MM.1S (cell line): Measurements from ENCODE around the gene EYA2.

Experiments used
- DNase-seq: peaks from one replicate; pipeline ENCODE4 v3.0.0-alpha.2; 2015
- H2AFZ ChIP-seq: fragments of 300-600 bp; sonication (generic); 2 replicates; pipeline ENCODE4 v1.6.0; 2016; ENCODE audit warnings: antibody characterized with exemption, low read length
- H3F3A ChIP-seq: fragments of 300-600 bp; sonication (generic); 2 replicates; pipeline ENCODE4 v1.6.1; 2016; ENCODE audit warnings: mild to moderate bottlenecking, antibody characterized with exemption, low read length, moderate library complexity, mixed read lengths; ENCODE audit not compliant: insufficient read depth
- H3K27ac ChIP-seq: fragments of 300-600 bp; sonication (generic); 2 replicates; pipeline ENCODE4 v1.5.1; 2016; ENCODE audit warnings: mild to moderate bottlenecking, low read length
- H3K27me3 ChIP-seq: fragments of 300-600 bp; sonication (generic); replicated peaks from 2 replicates; pipeline ENCODE4 v1.6.0; 2016; ENCODE audit warnings: low read length; ENCODE audit not compliant: insufficient read depth
- H3K36me3 ChIP-seq: fragments of 300-600 bp; sonication (generic); replicated peaks from 2 replicates; pipeline ENCODE4 v1.6.1; 2016; ENCODE audit warnings: mild to moderate bottlenecking, low read length, mixed read lengths; ENCODE audit not compliant: insufficient read depth
- H3K4me1 ChIP-seq: fragments of 300-600 bp; sonication (generic); 2 replicates; pipeline ENCODE4 v1.6.1; 2016; ENCODE audit warnings: low read length, mixed read lengths
- H3K4me2 ChIP-seq: fragments of 300-600 bp; sonication (generic); 2 replicates; pipeline ENCODE4 v1.6.0; 2016; ENCODE audit warnings: low read depth, low read length
- H3K4me3 ChIP-seq: fragments of 300-600 bp; sonication (generic); 2 replicates; pipeline ENCODE4 v1.5.1; 2016; ENCODE audit warnings: low read length, mixed read lengths
- H3K79me2 ChIP-seq: fragments of 300-600 bp; sonication (generic); 2 replicates; pipeline ENCODE4 v1.6.1; 2016; ENCODE audit warnings: mixed run types, low read length, mixed read lengths
- H3K9ac ChIP-seq: fragments of 300-600 bp; sonication (generic); 2 replicates; pipeline ENCODE4 v1.6.1; 2016; ENCODE audit warnings: low read length, mixed read lengths
- H3K9me2 ChIP-seq: fragments of 300-600 bp; sonication (generic); replicated peaks from 2 replicates; pipeline ENCODE4 v1.6.1; 2016; ENCODE audit warnings: mild to moderate bottlenecking, low read length, mixed read lengths; ENCODE audit not compliant: insufficient read depth
- H3K9me3 ChIP-seq: fragments of 300-600 bp; sonication (generic); replicated peaks from 2 replicates; pipeline ENCODE4 v1.6.1; 2016; ENCODE audit warnings: mild to moderate bottlenecking, low read length, mixed read lengths; ENCODE audit not compliant: insufficient read depth
- H4K20me1 ChIP-seq: fragments of 300-600 bp; sonication (generic); 2 replicates; pipeline ENCODE4 v1.6.1; 2016; ENCODE audit warnings: mild to moderate bottlenecking, low read length, moderate library complexity, mixed read lengths; ENCODE audit not compliant: insufficient read depth
- EZH2 ChIP-seq: fragments of 300-600 bp; sonication (generic); optimal IDR thresholded peaks from 2 replicates; pipeline ENCODE3; 2017; ENCODE audit warnings: low read depth, mild to moderate bottlenecking, antibody characterized with exemption, low read length, mixed read lengths
- EZH2phosphoT487 ChIP-seq: fragments of 300-600 bp; sonication (generic); IDR thresholded peaks from 2 replicates; pipeline ENCODE4 v1.6.1; 2018; ENCODE audit warnings: antibody characterized with exemption, low read length
- TF ChIP-seq, protein P1 (sequence below): fragments of 300-600 bp; sonication (generic); IDR thresholded peaks from 2 replicates; pipeline ENCODE4 v1.5.1; 2016; ENCODE audit warnings: antibody characterized with exemption, low read length, mixed read lengths

EYA2 gene

DNA sequence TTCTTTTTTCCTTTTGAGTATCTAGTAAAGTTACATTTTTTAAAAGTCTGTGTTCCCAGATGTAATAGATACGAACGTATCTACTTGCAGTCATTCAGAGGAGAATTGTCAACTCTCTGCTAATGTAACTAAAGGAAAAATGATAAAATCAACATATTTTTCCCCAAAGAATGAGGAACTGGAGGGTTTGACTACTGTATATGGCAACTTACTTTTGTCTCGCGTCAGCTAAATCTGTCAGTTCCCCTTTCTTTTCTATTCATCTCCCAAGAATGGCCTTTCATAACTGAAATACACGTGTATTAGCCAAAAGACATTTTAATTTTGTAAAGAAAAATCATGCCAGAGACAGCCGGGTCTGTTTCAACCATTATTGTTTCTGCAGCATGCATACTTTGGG lies 5.4 kb downstream of the EYA2 start:
- no peak overlapping the region for H3K4me3 ChIP-seq
- no peak for DNase-seq
- H3K79me2 ChIP-seq, result no peaks in the 10 kb centered on the region
- H3K4me1 ChIP-seq, result no peaks in the 10 kb centered on the region
- H3F3A ChIP-seq, result no peaks in the 10 kb centered on the region
- no peaks in the 10 kb centered on the region for H3K9me3 ChIP-seq
- no peaks in the 10 kb centered on the region for H3K9me2 ChIP-seq
- peaks cover 14% of the 10 kb centered on the region; the same call in 1 of the 2 replicates for H3K27me3 ChIP-seq
- no peak overlapping the region for H3K27ac ChIP-seq
- H3K9ac ChIP-seq, result no peak overlapping the region
- TF ChIP-seq EZH2phosphoT487 (no peak), EZH2 (no peak)
- TF ChIP-seq, protein P1, sequence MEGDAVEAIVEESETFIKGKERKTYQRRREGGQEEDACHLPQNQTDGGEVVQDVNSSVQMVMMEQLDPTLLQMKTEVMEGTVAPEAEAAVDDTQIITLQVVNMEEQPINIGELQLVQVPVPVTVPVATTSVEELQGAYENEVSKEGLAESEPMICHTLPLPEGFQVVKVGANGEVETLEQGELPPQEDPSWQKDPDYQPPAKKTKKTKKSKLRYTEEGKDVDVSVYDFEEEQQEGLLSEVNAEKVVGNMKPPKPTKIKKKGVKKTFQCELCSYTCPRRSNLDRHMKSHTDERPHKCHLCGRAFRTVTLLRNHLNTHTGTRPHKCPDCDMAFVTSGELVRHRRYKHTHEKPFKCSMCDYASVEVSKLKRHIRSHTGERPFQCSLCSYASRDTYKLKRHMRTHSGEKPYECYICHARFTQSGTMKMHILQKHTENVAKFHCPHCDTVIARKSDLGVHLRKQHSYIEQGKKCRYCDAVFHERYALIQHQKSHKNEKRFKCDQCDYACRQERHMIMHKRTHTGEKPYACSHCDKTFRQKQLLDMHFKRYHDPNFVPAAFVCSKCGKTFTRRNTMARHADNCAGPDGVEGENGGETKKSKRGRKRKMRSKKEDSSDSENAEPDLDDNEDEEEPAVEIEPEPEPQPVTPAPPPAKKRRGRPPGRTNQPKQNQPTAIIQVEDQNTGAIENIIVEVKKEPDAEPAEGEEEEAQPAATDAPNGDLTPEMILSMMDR, result no peak
- no peaks in the 10 kb centered on the region for H3K36me3 ChIP-seq
- no peak overlapping the region for H3K4me2 ChIP-seq
- H2AFZ ChIP-seq, result no peak overlapping the region
- no peaks in the 10 kb centered on the region for H4K20me1 ChIP-seq

DNA sequence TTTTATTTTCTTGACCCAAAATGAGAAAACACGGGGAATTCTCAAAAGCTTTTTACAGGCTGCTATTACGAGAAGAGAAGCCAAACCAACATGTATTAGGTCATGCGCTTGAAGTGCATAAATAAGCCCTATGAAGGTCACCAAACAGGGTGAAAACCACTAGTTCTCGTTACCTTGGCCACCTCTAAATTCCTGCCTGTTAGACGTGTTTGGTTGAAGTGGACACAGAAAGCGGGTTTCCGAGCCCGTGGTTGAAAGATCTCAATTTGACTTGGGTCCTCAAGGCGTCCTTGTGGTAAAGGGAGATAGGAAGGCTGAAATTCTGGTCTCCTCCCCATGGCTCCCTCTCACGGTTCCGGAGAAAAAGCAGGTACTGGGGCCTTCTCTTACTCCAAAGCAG lies 6.2 kb downstream of the EYA2 start:
- DNase-seq, result no peak
- TF ChIP-seq EZH2phosphoT487, result no peak
- no peak for TF ChIP-seq EZH2
- TF ChIP-seq, protein P1, result no peak
- H3K4me1 ChIP-seq, result no peaks in the 10 kb centered on the region

DNA sequence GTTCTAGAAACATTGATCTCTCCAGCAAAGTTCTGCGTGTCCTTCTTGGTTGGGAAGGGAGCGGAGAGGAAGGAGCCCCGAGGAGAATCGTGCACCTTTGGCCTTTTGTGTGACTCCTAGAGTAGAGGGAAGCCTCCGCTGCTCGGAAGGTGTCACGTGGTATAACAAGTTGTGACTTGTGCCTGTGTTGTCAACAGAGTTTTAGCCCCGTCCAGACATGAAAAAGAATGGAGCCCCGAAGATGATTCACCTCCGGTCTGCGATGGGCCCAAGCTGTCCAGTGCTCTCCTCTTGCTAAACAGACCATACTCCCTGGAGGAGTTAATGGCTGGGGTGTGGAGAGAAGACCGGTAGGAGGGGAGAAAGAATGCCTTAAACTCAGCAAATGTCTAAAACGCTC lies 7.0 kb downstream of the EYA2 start:
- Histone ChIP-seq H3K9ac (no peak overlapping the region), H3K9me2 (no peaks in the 10 kb centered on the region), H3K36me3 (no peaks in the 10 kb centered on the region), H3K4me3 (no peak overlapping the region), H2AFZ (no peak overlapping the region), H3K79me2 (no peaks in the 10 kb centered on the region), H3F3A (no peaks in the 10 kb centered on the region), H3K4me1 (no peaks in the 10 kb centered on the region), H3K4me2 (no peak overlapping the region), H3K9me3 (no peaks in the 10 kb centered on the region), H3K27me3 (no peaks in the 10 kb centered on the region; the same call in 1 of the 2 replicates), H3K27ac (no peak overlapping the region), H4K20me1 (no peaks in the 10 kb centered on the region)
- no peak for TF ChIP-seq EZH2
- no peak for TF ChIP-seq EZH2phosphoT487
- TF ChIP-seq, protein P1, result no peak
- no peak for DNase-seq

More for the DNA sequence above, 6.2 kb downstream of the EYA2 start:
- Histone ChIP-seq H3K27me3 (peaks cover 6% of the 10 kb centered on the region; the same call in 1 of the 2 replicates), H4K20me1 (no peaks in the 10 kb centered on the region), H3K27ac (no peak overlapping the region), H3K4me3 (no peak overlapping the region), H3K4me2 (no peak overlapping the region), H3K36me3 (no peaks in the 10 kb centered on the region), H3K9me3 (no peaks in the 10 kb centered on the region), H3K79me2 (no peaks in the 10 kb centered on the region), H3K9ac (no peak overlapping the region), H2AFZ (no peak overlapping the region), H3F3A (no peaks in the 10 kb centered on the region), H3K9me2 (no peaks in the 10 kb centered on the region)
